GM10266 (cell line): ENCODE data around the gene ABHD18.
"Not testable (repeated sequence)": the region's sequence is repeated elsewhere in the genome, so short reads cannot be mapped to it uniquely, and the experiment has no call there.

Source experiments
- DNase-seq: peaks from one replicate; pipeline ENCODE4 v3.0.0; 2012; ENCODE audit errors: extremely low spot score
- CTCF ChIP-seq: IDR thresholded peaks from 2 replicates; pipeline ENCODE4 v1.5.1; 2012; ENCODE audit warnings: mild to moderate bottlenecking, low read depth; ENCODE audit not compliant: control insufficient read depth, insufficient read depth; ENCODE audit errors: missing control alignments

Gene ABHD18

DNA sequence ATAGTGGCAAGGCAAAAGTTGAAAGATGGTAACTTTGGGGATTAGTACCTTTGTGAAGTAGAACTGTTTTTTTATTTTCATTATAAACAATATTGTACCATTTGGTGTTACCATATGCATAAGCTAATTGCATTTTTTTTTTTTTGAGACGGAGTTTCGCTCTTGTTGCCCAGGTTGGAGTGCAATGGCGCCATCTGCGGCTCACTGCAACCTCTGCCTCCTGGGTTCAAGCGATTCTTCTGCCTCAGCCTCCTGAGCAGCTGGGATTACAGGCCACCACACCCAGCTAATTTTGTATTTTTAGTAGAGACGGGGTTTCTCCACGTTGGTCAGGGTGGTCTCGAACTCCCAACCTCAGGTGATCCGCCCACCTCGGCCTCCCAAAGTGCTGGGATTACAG lies 86.0 kb downstream of the ABHD18 start:
- peak; percentile 22 for TF ChIP-seq CTCF
- DNase-seq: not testable (repeated sequence)

- DNase-seq: not testable (repeated sequence)
These were observed 89.7 kb downstream of the ABHD18 start for GRCh38 chr4:128054907-128055306.

- not testable (repeated sequence) for DNase-seq
These were observed 90.4 kb downstream of the ABHD18 start for GRCh38 chr4:128055441-128056206.

DNA sequence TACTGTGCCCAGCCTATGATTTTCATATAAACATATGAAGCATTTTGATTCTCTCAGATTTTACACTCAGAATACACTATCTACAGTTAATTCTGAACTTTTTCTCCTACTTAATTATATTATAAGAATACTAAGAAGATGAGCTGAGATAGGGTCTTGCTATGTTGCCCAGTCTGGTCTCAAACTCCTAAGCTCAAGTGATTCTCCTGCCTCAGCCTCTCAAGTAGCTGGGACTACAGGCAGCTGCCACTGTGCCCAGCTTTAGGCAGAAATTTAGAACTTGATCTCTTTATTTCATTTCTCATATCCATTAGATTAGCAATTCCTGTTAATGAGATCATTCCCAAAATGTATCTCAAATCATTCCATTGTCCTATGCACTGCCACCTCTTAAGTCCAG lies 91.2 kb downstream of the ABHD18 start:
- no peak for DNase-seq
- TF ChIP-seq CTCF: no peak

DNA sequence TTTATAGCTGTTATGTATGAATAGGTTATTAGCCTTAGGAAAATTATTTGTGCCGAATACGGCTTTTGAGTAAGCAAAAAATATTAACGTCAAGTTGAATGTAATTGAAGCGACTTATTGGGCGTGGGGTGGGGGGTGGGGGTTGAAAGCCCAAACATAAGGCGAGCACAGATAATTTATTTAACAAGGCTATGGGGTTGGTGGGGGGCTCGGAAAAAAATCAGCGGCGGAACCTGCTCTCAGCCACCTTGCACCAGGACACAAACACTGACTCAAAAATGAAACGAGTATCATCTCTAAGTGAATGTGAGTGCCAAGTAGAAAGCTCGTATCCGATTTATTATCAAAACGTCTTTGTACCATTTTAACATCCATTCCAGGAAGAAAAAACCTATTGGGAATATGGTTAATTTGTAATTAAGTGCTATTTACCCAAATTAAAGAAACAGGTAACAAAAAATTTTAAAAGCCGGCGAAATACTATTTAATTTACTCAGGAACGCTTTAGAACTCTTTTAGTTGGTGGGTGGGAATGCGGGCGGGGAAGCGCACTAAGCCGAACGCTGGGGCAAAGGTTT lies 95.0 kb downstream of the ABHD18 start:
- DNase-seq: no peak
- TF ChIP-seq CTCF: no peak

GRCh38 chr4:128060699-128061565 lies 95.7 kb downstream of the ABHD18 start, which contains the start of gene LARP1B:
LARP1B (plus strand) TSS chr4:128061312; CDS start chr4:128074952, 13,640 bp downstream.
- TF ChIP-seq CTCF: no peak
- DNase-seq: peak; percentile 99

GRCh38 chr4:128061566-128062536 lies 96.6 kb downstream of the ABHD18 start:
- TF ChIP-seq CTCF: peak; percentile 37
- DNase-seq: peak; percentile 81

DNA sequence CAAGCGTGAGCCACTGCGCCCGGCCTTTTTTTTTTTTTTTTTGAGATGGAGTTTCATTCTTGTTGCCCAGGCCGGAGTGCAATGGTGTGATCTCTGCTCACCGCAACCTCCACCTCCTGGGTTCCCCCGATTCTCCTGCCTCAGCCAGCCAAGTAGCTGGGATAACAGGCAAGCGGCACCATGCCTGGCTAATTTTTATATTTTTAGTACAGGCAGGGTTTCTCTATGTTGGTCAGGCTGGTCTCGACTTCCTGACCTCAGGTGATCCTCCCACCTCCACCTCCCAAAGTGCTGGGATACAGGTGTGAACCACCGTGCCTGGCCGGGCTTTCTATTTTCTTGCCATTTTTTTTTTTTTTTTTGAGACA lies 101.2 kb downstream of the ABHD18 start:
- DNase-seq: not testable (repeated sequence)
